Neural cell (in vitro differentiated cells): ENCODE data around the gene DOCK2. TPM values are rescaled to one million over a fixed set of nuclear protein-coding genes. Genes with fewer than 3 reads are reported as not detected.

Experiments used
- H2AFZ ChIP-seq: fragments of 200-600, 300-800 bp; sonication (generic), shearing (Covaris generic); 2 replicates; pipeline ENCODE4 v1.6.0; 2014; ENCODE audit warnings: low read depth, mild to moderate bottlenecking, antibody characterized with exemption, low read length, moderate library complexity
- H3F3A ChIP-seq: fragments of 200-600 bp; shearing (Covaris generic); 2 replicates; pipeline ENCODE4 v1.6.1; 2016; ENCODE audit warnings: mild to moderate bottlenecking, moderate library complexity, mixed read lengths, antibody characterized with exemption, low read length; ENCODE audit not compliant: insufficient read depth, poor library complexity, severe bottlenecking
- H3K27ac ChIP-seq: fragments of 200-600, 300-800 bp; sonication (generic), shearing (Covaris generic); 2 replicates; pipeline ENCODE4 v1.5.1; 2014; ENCODE audit warnings: mild to moderate bottlenecking, low read length, moderate library complexity
- H3K27me3 ChIP-seq: fragments of 300-800, 200-600 bp; sonication (generic), shearing (Covaris generic); 2 replicates; pipeline ENCODE4 v1.6.0; 2014; ENCODE audit warnings: mild to moderate bottlenecking, low read depth, low read length, moderate library complexity; ENCODE audit not compliant: insufficient read depth
- H3K36me3 ChIP-seq: fragments of 300-800, 200-600 bp; sonication (generic), shearing (Covaris generic); 2 replicates; pipeline ENCODE4 v1.5.1; 2014; ENCODE audit warnings: mild to moderate bottlenecking, antibody characterized with exemption, low read length, moderate library complexity; ENCODE audit not compliant: insufficient read depth
- H3K4me2 ChIP-seq: fragments of 300-800, 200-600 bp; sonication (generic), shearing (Covaris generic); 2 replicates; pipeline ENCODE4 v1.6.0; 2014; ENCODE audit warnings: mild to moderate bottlenecking, low read length
- H3K4me3 ChIP-seq: fragments of 300-800, 200-600 bp; sonication (generic), shearing (Covaris generic); 2 replicates; pipeline ENCODE4 v1.5.1; 2014; ENCODE audit warnings: mild to moderate bottlenecking, low read length, moderate library complexity
- H3K79me2 ChIP-seq: fragments of 200-600 bp; shearing (Covaris generic); replicated peaks from 2 replicates; pipeline ENCODE4 v1.6.0; 2014; ENCODE audit warnings: mild to moderate bottlenecking, low read length, moderate library complexity; ENCODE audit not compliant: insufficient read depth
- H3K9ac ChIP-seq: fragments of 300-800, 200-600 bp; sonication (generic), shearing (Covaris generic); 2 replicates; pipeline ENCODE4 v1.6.1; 2016; ENCODE audit warnings: mild to moderate bottlenecking, low read length, mixed read lengths
- H3K9me2 ChIP-seq: fragments of 200-600 bp; shearing (Covaris generic); 2 replicates; pipeline ENCODE4 v1.6.1; 2016; ENCODE audit warnings: mild to moderate bottlenecking, low read length, mixed read lengths; ENCODE audit not compliant: insufficient read depth
- H3K9me3 ChIP-seq: fragments of 200-600, 300-800 bp; sonication (generic), shearing (Covaris generic); 2 replicates; pipeline ENCODE4 v1.6.1; 2016; ENCODE audit warnings: mild to moderate bottlenecking, mixed run types, low read length, moderate library complexity, mixed read lengths
- H4K20me1 ChIP-seq: fragments of 200-600 bp; shearing (Covaris generic); 2 replicates; pipeline ENCODE4 v1.6.1; 2016; ENCODE audit warnings: mild to moderate bottlenecking, mixed run types; ENCODE audit not compliant: insufficient read depth
- CTCF ChIP-seq: fragments of 450-650 bp; IDR thresholded peaks from 2 replicates; pipeline ENCODE4 v1.5.1; 2014; ENCODE audit warnings: antibody characterized with exemption, mild to moderate bottlenecking, moderate library complexity; ENCODE audit not compliant: poor library complexity, severe bottlenecking
- EP300 ChIP-seq: fragments of 450-650 bp; conservative IDR thresholded peaks from 2 replicates; pipeline ENCODE4 v1.6.1; 2014; ENCODE audit warnings: antibody characterized with exemption, mild to moderate bottlenecking, moderate library complexity; ENCODE audit not compliant: poor library complexity, severe bottlenecking
- EZH2 ChIP-seq: fragments of 200-600, 300-800 bp; shearing (Covaris generic), sonication (generic); IDR thresholded peaks from 2 replicates; pipeline ENCODE4 v1.6.1; 2014; ENCODE audit warnings: antibody characterized with exemption, low read length, borderline replicate concordance, mild to moderate bottlenecking; ENCODE audit not compliant: insufficient read depth, poor library complexity, severe bottlenecking
- MXI1 ChIP-seq: fragments of 450-650 bp; conservative IDR thresholded peaks from 2 replicates; pipeline ENCODE4 v1.6.1; 2014; ENCODE audit warnings: antibody characterized with exemption, mild to moderate bottlenecking; ENCODE audit not compliant: poor library complexity, severe bottlenecking
- POLR2AphosphoS5 ChIP-seq: IDR thresholded peaks from 2 replicates; pipeline ENCODE4 v1.6.1; 2012
- RAD21 ChIP-seq: fragments of 450-650 bp; conservative IDR thresholded peaks from 2 replicates; pipeline ENCODE4 v1.6.1; 2014; ENCODE audit warnings: antibody characterized with exemption, mild to moderate bottlenecking, moderate library complexity
- REST ChIP-seq: IDR thresholded peaks from 2 replicates; pipeline ENCODE4 v1.6.1; 2012; ENCODE audit warnings: borderline replicate concordance
- SMC3 ChIP-seq: fragments of 450-650 bp; conservative IDR thresholded peaks from 2 replicates; pipeline ENCODE4 v1.6.1; 2014; ENCODE audit warnings: antibody characterized with exemption, mild to moderate bottlenecking, moderate library complexity; ENCODE audit not compliant: poor library complexity
- TAF1 ChIP-seq: IDR thresholded peaks from 2 replicates; pipeline ENCODE4 v1.6.1; 2012; ENCODE audit warnings: low read depth
- polyA plus RNA-seq: library from polyadenylated mRNA; depleted of rRNA; stranded (reverse); fragments of >200 nt; gene quantifications from 2 replicates; pipeline ENCODE4 v1.2.3, GENCODE V29; 2014

The DOCK2 gene
- polyA plus RNA-seq, 1 donor from 2014 or later: 0.15 TPM

- no peaks in the 10 kb centered on the region for H3K79me2 ChIP-seq
- no peaks in the 10 kb centered on the region for H3K9me3 ChIP-seq
- H3K27me3 ChIP-seq: no peaks in the 10 kb centered on the region
- no peaks in the 10 kb centered on the region for H4K20me1 ChIP-seq
- H3K4me2 ChIP-seq: no peak overlapping the region
- H2AFZ ChIP-seq: no peak overlapping the region
- H3K9me2 ChIP-seq: no peaks in the 10 kb centered on the region
- H3K9ac ChIP-seq: no peak overlapping the region
- H3F3A ChIP-seq: no peaks in the 10 kb centered on the region
- no peak overlapping the region for H3K27ac ChIP-seq
- no peak overlapping the region for H3K4me3 ChIP-seq
- H3K36me3 ChIP-seq: no peaks in the 10 kb centered on the region
- no peak for TF ChIP-seq REST
- no peak for TF ChIP-seq EP300
These were observed 319.1 kb downstream of the DOCK2 start for GRCh38 chr5:169956126-169956525.

- Histone ChIP-seq H3F3A (no peaks in the 10 kb centered on the region), H3K79me2 (no peaks in the 10 kb centered on the region), H3K4me3 (no peak overlapping the region), H3K9me2 (no peaks in the 10 kb centered on the region), H3K27ac (no peak overlapping the region), H3K36me3 (no peaks in the 10 kb centered on the region), H3K9ac (no peak overlapping the region), H3K4me2 (no peak overlapping the region), H2AFZ (no peak overlapping the region), H3K9me3 (no peaks in the 10 kb centered on the region), H4K20me1 (no peaks in the 10 kb centered on the region), H3K27me3 (no peaks in the 10 kb centered on the region)
- no peak for TF ChIP-seq POLR2AphosphoS5
- no peak for TF ChIP-seq MXI1
- no peak for TF ChIP-seq TAF1
- no peak for TF ChIP-seq EZH2
- TF ChIP-seq RAD21: no peak
- TF ChIP-seq EP300: no peak
- no peak for TF ChIP-seq REST
- no peak for TF ChIP-seq CTCF
- TF ChIP-seq SMC3: no peak
These were observed 319.7 kb downstream of the DOCK2 start for GRCh38 chr5:169956756-169957155.
